Measurements from ENCODE around the gene SMAD3. TPM values are rescaled to one million over a fixed set of nuclear protein-coding genes. Genes with fewer than 3 reads are reported as not detected.
A peak's percentile ranks its signal among the peaks of the same experiment; 100 is the strongest.

SMAD3 gene
- total and polyA plus RNA-seq, 2 of the 4 experiments (the other 2 are of a cell fraction) = 71.0 to 177 TPM

GRCh38 chr15:67120009-67120838 lies 54.8 kb downstream of the SMAD3 start:
- Histone ChIP-seq H4K20me1 (ENCODE audit: insufficient read depth, low read length) (peaks cover 22% of the 10 kb centered on the region; the same call in 1 of the 2 replicates), H4K8ac (ENCODE audit: low read depth in 2 of 2, low read length in 2 of 2) (peak overlapping the region; percentile 95 to 97), H2BK5ac (ENCODE audit: low read depth, low read length, poor library complexity, severe bottlenecking) (peak overlapping the region; percentile 97), H3K4me2 (ENCODE audit: low read depth, low read length) (peak overlapping the region; percentile 27; the same call in 1 of the 2 replicates), H2BK15ac (ENCODE audit: low read depth, low read length) (peak overlapping the region; percentile 97), H3K56ac (ENCODE audit: extremely low read depth, insufficient read depth, low read length) (peak overlapping the region; percentile 69), H2AFZ (replicated peaks; ENCODE audit: low read length, poor library complexity) (no peak overlapping the region), H2BK20ac (ENCODE audit: low read depth, low read length) (peak overlapping the region; percentile 93), H3K9ac (ENCODE audit: low read depth, low read length) (peak overlapping the region; percentile 62), H2AK9ac (replicated peaks; ENCODE audit: low read depth, low read length, poor library complexity) (peak overlapping the region; percentile 82), H4K91ac (ENCODE audit: insufficient read depth, low read depth, low read length) (peak overlapping the region; percentile 95), H3K18ac (ENCODE audit: low read depth, low read length) (peak overlapping the region; percentile 97), H3K27ac (ENCODE audit: insufficient read depth, low read length) (peak overlapping the region; percentile 99), H3K36me3 (ENCODE audit: control insufficient read depth, insufficient read depth, low read length) (peaks cover 43% of the 10 kb centered on the region), H3K4me1 (ENCODE audit: control insufficient read depth, insufficient read depth, low read length) (peaks cover 62% of the 10 kb centered on the region), H3K9me3 (ENCODE audit: control insufficient read depth, insufficient read depth, low read length) (no peaks in the 10 kb centered on the region), H3K14ac (replicated peaks; ENCODE audit: low read depth, low read length) (peak overlapping the region; percentile 97), H4K5ac (ENCODE audit: low read depth, low read length) (peak overlapping the region; percentile 93), H3K4me3 (ENCODE audit: insufficient read depth, low read depth, low read length) (no peak overlapping the region), H3K4ac (ENCODE audit: low read depth, low read length) (peak overlapping the region; percentile 98), H3K79me1 (ENCODE audit: low read depth in 1 of 2, low read length in 2 of 2) (peaks cover 6 to 85% of the 10 kb centered on the region in 2 experiments), H3K27me3 (ENCODE audit: control insufficient read depth, insufficient read depth, low read length) (no peaks in the 10 kb centered on the region), H2BK120ac (ENCODE audit: low read depth, low read length) (peak overlapping the region; percentile 97), H2AK5ac (ENCODE audit: low read depth, low read length) (peak overlapping the region; percentile 99), H3K23ac (ENCODE audit: low read depth, low read length) (peak overlapping the region; percentile 97), H3K9me1 (ENCODE audit: insufficient read depth, low read length) (peaks cover 58% of the 10 kb centered on the region)
- no TSS peak for BruUV-seq (replicated peaks)
- POLR2A ChIA-PET (ENCODE audit: unreplicated experiment) = interaction anchor here (0.5 kb wide), 1 partner anchor 31 kb away, joined by 3 read pairs; no protein-coding TSS in a partner anchor
- dilution Hi-C loops (cut with HindIII; ENCODE audit: low sequenced_read_pairs, unreplicated experiment) = no loop called here
- CTCF ChIA-PET = no interaction called here
- DNase-seq = no peak
- TF ChIP-seq ELK1 (IDR thresholded peaks at IDR 0.05; ENCODE audit: borderline replicate concordance, low read depth, low read length) (no peak), MAZ (IDR thresholded peaks at IDR 0.05; ENCODE audit: borderline replicate concordance, low read depth, low read length) (no peak), CHD1 (IDR thresholded peaks at IDR 0.05; ENCODE audit: low read depth, low read length) (no peak), NFE2L2 (IDR thresholded peaks at IDR 0.05; ENCODE audit: low read depth, low read length) (no peak), POLR2A (IDR thresholded peaks at IDR 0.05; ENCODE audit: low read depth, low read length) (0 out of 2 replicates have a peak, but pooled peaks have one; percentile 7)
- WGBS, 2 experiments (ENCODE audit: extremely low coverage in 2 of 2, insufficient read length in 1 of 2) = 43% methylated on average over 2 of the region's 9 CpGs; no CpG with 5 or more reads in 1 of the 2 experiments
- in situ Hi-C loops (cut with MboI; ENCODE audit: low sequenced_read_pairs) = no loop called here
- ATAC-seq (ENCODE audit: low read depth) = no peak
- intact Hi-C loops (cut with micrococcal nuclease) = no loop called here
